Uterus (tissue), 4 donors: ENCODE data around the gene RPRD2. TPM values are rescaled to one million over a fixed set of nuclear protein-coding genes. Genes with fewer than 3 reads are reported as not detected.
"Not testable (repeated sequence)": the region's sequence is repeated elsewhere in the genome, so short reads cannot be mapped to it uniquely, and the experiment has no call there.

ENCODE experiments used
- DNase-seq, 2 donors: peaks; one replicate each; pipeline ENCODE4 v3.0.0-alpha.2; 2019 to 2020
- H3K27ac ChIP-seq, 2 donors: fragments of 200-600 bp; sonication (generic); 1 replicate in 1 of 2; 2 replicates in 1 of 2; pipeline ENCODE4 v1.5.1; 2016 to 2018
- H3K27me3 ChIP-seq, 2 donors: fragments of 200-600 bp; sonication (generic); one replicate each; pipeline ENCODE4 v1.5.1; 2018 to 2019; ENCODE audit warnings: control low read depth in 1 of 2
- H3K36me3 ChIP-seq, 2 donors: fragments of 200-600 bp; sonication (generic); one replicate each; pipeline ENCODE4 v1.5.1; 2019; ENCODE audit warnings: control low read depth in 1 of 2
- H3K4me1 ChIP-seq, 2 donors: fragments of 200-600 bp; sonication (generic); one replicate each; pipeline ENCODE4 v1.5.1; 2018 to 2019; ENCODE audit warnings: control low read depth in 1 of 2
- H3K4me3 ChIP-seq, 2 donors: fragments of 200-600 bp; sonication (generic); 1 replicate in 1 of 2; 2 replicates in 1 of 2; pipeline ENCODE4 v1.5.1; 2018 to 2019; ENCODE audit warnings: mild to moderate bottlenecking in 1 of 2
- H3K9me3 ChIP-seq, 2 donors: fragments of 200-600 bp; sonication (generic); one replicate each; pipeline ENCODE4 v1.5.1; 2019; ENCODE audit warnings: control low read depth in 1 of 2
- POLR2A ChIP-seq, 2 donors: fragments of 450-650 bp; IDR thresholded peaks; one replicate each; pipeline ENCODE4 v1.6.1; 2016; ENCODE audit warnings: antibody characterized with exemption in 2 of 2, mild to moderate bottlenecking in 1 of 2, moderate library complexity in 1 of 2
- intact Hi-C: fragments of 100-400 bp; cut with DNase I; formaldehyde crosslinking; loops from one replicate; pipeline ENCODE4 v1.15.1; 2023; ENCODE audit warnings: low total_unique reads
- total RNA-seq, 4 donors: library from RNA; depleted of rRNA in 3 of 4; stranded (reverse); fragments of >200 nt in 3 of 4; gene quantifications; one replicate each; pipeline versions ENCODE4 v1.1.0 to v1.2.4, GENCODE V29; 2014 to 2023
- TF ChIP-seq, protein P1 (sequence below), 4 experiments: fragments of 200-600 bp in 2 of 4; fragments of 450-650 bp in 2 of 4; sonication (generic) in 2 of 4; IDR thresholded peaks; one replicate each; pipeline ENCODE4 v1.5.1; 2016 to 2019; ENCODE audit warnings: antibody characterized with exemption in 4 of 4, mild to moderate bottlenecking in 2 of 4, moderate library complexity in 1 of 4
- donor health status: DM: yes; HTN: yes; CAD: no.

The RPRD2 gene
- total RNA-seq, 4 donors from 2014 or later, result 17.1 to 77.1 (median 37.9) TPM

DNA sequence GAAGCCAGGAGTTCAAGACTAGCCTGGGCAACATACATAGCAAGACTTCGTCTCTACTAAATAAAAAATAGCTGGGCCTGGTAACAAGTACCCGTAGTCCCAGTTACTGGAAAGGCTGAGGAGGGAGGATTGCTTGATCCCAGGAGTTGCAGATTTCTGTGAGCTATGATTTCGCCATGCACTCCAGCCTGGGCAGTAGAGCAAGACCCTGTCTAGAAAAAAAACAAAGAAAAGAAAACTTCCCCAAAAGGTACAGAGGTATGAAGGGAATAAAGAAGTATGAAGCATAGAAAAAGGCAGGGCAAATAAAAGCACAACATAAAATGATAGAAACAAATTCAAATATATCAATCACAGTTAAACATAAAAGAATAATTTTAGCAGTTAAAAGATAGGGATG, 28.7 kb downstream of the RPRD2 start:
- no peaks in the 10 kb centered on the region for H3K9me3 ChIP-seq
- H3K27me3 ChIP-seq, result no peaks in the 10 kb centered on the region
- no peak overlapping the region for H3K4me3 ChIP-seq
- TF ChIP-seq, protein P1, sequence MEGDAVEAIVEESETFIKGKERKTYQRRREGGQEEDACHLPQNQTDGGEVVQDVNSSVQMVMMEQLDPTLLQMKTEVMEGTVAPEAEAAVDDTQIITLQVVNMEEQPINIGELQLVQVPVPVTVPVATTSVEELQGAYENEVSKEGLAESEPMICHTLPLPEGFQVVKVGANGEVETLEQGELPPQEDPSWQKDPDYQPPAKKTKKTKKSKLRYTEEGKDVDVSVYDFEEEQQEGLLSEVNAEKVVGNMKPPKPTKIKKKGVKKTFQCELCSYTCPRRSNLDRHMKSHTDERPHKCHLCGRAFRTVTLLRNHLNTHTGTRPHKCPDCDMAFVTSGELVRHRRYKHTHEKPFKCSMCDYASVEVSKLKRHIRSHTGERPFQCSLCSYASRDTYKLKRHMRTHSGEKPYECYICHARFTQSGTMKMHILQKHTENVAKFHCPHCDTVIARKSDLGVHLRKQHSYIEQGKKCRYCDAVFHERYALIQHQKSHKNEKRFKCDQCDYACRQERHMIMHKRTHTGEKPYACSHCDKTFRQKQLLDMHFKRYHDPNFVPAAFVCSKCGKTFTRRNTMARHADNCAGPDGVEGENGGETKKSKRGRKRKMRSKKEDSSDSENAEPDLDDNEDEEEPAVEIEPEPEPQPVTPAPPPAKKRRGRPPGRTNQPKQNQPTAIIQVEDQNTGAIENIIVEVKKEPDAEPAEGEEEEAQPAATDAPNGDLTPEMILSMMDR (IDR thresholded peaks at IDR 0.05), result no peak
- no peak for TF ChIP-seq POLR2A (IDR thresholded peaks at IDR 0.05)
- intact Hi-C loops, result no loop called here
- no peaks in the 10 kb centered on the region for H3K36me3 ChIP-seq
- no peak overlapping the region for H3K27ac ChIP-seq
- peaks cover 0 to 3% of the 10 kb centered on the region in 2 donors for H3K4me1 ChIP-seq
- DNase-seq, result no peak

DNA sequence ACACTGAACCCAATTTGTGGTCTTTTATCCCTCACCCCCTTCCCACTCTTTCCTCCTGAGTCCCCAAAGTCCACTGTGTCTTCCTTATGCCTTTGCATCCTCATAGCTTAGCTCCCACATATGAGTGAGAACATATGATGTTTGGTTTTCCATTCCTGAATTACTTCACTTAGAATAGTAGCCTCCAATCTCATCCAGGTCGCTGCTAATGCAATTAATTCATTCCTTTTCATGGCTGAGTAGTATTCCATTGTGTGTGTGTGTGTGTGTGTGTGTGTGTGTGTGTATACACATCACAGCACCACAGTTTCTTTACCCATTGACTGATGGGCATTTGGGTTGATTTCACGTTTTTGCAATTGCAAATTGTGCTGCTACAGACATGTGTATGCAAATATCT, 31.2 kb downstream of the RPRD2 start:
- H3K36me3 ChIP-seq, H3K27me3 ChIP-seq, H3K27ac ChIP-seq, H3K4me3 ChIP-seq, DNase-seq, H3K9me3 ChIP-seq, H3K4me1 ChIP-seq, intact Hi-C loops: not testable (repeated sequence)

DNA sequence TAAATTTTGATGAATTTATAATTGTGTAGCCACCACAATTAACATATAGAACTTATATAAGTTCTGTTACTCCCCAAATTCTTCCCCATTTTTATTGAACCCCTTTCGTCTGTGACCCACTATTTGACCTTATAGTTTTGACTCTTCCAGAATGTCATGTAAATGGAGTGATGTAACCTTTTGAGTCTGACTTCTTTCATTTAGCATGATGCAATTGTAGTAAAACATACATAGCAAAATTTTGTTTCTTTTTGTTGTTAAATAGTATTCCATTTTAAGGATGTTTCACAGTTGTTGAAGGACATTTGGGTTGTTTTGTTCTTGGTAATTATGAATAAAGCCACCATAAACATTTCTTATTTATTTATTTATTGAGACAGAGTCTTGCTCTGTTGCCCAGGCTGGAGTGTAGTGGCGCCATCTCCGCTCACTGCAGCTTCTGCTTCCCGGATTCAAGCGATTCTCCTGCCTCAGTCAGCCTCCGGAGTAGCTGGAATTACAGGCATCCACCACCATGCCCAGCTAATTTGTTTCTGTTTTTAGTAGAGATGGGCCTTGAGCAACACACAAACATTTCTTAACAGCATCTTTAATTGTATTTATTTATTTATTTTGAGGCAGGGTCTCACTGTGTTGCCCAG, 33.6 kb downstream of the RPRD2 start:
- DNase-seq, result no peak
- intact Hi-C loops, result no loop called here
- Histone ChIP-seq H3K4me1 (peaks cover 0 to 3% of the 10 kb centered on the region in 2 donors), H3K27ac (no peak overlapping the region), H3K27me3 (no peaks in the 10 kb centered on the region), H3K36me3 (no peaks in the 10 kb centered on the region), H3K4me3 (no peak overlapping the region), H3K9me3 (no peaks in the 10 kb centered on the region)
- TF ChIP-seq, protein P1 (IDR thresholded peaks at IDR 0.05), result no peak
- TF ChIP-seq POLR2A (IDR thresholded peaks at IDR 0.05), result no peak

DNA sequence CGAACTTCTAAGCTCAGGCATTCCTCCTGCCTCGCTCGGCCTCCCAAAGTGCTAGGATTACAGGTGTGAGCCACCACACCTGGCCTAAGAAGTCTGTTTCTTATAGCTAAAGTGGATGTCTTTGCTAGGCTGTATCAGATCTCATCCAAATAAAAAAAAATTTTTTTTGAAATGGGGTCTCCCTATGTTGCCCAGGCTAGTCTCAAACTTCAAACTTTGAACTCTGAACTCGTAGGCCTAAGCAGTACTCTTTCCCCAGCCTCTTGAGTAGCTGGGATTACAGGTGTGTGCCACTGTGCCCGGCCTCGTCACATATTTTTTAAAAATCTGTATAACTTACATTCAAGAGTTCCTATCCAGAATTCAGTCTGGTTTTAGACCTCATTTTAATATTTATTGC, 40.5 kb downstream of the RPRD2 start:
- H3K9me3 ChIP-seq, result no peaks in the 10 kb centered on the region
- intact Hi-C loops, result no loop called here
- H3K4me3 ChIP-seq, result no peak overlapping the region
- DNase-seq, result no peak
- no peaks in the 10 kb centered on the region for H3K36me3 ChIP-seq
- H3K4me1 ChIP-seq, result no peaks in the 10 kb centered on the region
- TF ChIP-seq, protein P1 (IDR thresholded peaks at IDR 0.05), result no peak
- TF ChIP-seq POLR2A (IDR thresholded peaks at IDR 0.05), result no peak
- H3K27ac ChIP-seq, result no peak overlapping the region
- no peaks in the 10 kb centered on the region for H3K27me3 ChIP-seq

DNA sequence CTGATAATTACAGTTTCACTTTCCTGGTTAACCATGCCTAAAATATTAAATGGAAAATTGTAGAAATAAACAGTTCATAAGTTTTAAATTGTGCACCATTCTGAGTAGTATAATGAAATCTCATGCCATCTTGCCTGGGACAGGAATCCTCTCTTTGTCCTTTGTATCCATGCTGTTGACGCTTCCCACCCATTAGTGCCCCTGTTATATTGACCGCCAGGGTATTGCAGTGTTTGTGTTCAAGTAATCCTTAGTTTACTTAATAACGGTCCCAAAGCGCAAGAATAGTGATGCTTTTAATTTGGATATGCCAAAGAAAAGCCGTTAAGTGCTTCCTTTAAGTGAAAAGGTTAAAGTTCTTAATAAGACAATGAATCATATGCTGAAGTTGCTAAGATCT, 41.7 kb downstream of the RPRD2 start:
- Histone ChIP-seq H3K9me3 (no peaks in the 10 kb centered on the region), H3K27ac (no peak overlapping the region), H3K27me3 (no peaks in the 10 kb centered on the region), H3K4me3 (no peak overlapping the region), H3K36me3 (no peaks in the 10 kb centered on the region), H3K4me1 (no peaks in the 10 kb centered on the region)
- intact Hi-C loops, result no loop called here
- TF ChIP-seq, protein P1 (IDR thresholded peaks at IDR 0.05), result no peak
- no peak for TF ChIP-seq POLR2A (IDR thresholded peaks at IDR 0.05)
- no peak for DNase-seq

DNA sequence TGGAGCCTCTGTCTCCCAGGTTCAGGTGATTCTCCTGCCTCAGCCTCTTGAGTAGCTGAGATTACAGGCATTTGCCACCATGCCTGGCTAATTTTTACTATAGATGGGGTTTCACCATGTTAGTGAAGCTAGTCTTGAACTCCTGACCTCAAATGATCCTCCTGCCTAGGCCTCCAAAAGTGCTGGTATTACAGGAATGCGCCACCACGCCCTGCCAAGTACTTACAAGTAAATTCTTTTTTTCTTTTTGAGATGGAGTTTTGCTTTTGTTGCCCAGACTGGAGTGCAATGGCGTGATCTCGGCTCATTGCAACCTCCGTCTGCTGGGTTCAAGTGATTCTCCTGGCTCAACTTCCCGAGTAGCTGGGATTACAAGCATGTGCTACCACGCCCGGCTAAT, 42.5 kb downstream of the RPRD2 start:
- Histone ChIP-seq H3K27ac (no peak overlapping the region), H3K27me3 (no peaks in the 10 kb centered on the region), H3K36me3 (no peaks in the 10 kb centered on the region), H3K9me3 (no peaks in the 10 kb centered on the region), H3K4me3 (no peak overlapping the region), H3K4me1 (no peaks in the 10 kb centered on the region)
- no peak for DNase-seq
- no peak for TF ChIP-seq POLR2A (IDR thresholded peaks at IDR 0.05)
- TF ChIP-seq, protein P1 (IDR thresholded peaks at IDR 0.05), result no peak
- intact Hi-C loops, result no loop called here
